Mononuclear cell (primary cell): ENCODE measurements around the gene PRIM1. TPM values are rescaled to one million over a fixed set of nuclear protein-coding genes. Genes with fewer than 3 reads are reported as not detected.
A peak's percentile ranks its signal among the peaks of the same experiment; 100 is the strongest.
"Not testable (repeated sequence)": the region's sequence is repeated elsewhere in the genome, so short reads cannot be mapped to it uniquely, and the experiment has no call there.

Source experiments
- H3K27me3 ChIP-seq: 2 replicates; pipeline ENCODE4 v1.6.0; 2011; ENCODE audit warnings: low read length, control low read depth; ENCODE audit not compliant: insufficient read depth
- H3K4me1 ChIP-seq: 2 replicates; pipeline ENCODE4 v1.5.1; 2011; ENCODE audit warnings: mild to moderate bottlenecking, low read length, control low read depth; ENCODE audit not compliant: insufficient read depth
- H3K4me3 ChIP-seq: 2 replicates; pipeline ENCODE4 v1.5.1; 2011; ENCODE audit warnings: mild to moderate bottlenecking, low read length, moderate library complexity
- H3K9me3 ChIP-seq: 2 replicates; pipeline ENCODE4 v1.5.1; 2011; ENCODE audit warnings: low read depth, mild to moderate bottlenecking, control low read depth, low read length
- total RNA-seq: library from RNA; depleted of rRNA; stranded (reverse); fragments of >200 nt; gene quantifications from one replicate; pipeline ENCODE4 v1.2.3, GENCODE V29; 2012

Gene PRIM1
- 8.6 TPM for total RNA-seq

DNA sequence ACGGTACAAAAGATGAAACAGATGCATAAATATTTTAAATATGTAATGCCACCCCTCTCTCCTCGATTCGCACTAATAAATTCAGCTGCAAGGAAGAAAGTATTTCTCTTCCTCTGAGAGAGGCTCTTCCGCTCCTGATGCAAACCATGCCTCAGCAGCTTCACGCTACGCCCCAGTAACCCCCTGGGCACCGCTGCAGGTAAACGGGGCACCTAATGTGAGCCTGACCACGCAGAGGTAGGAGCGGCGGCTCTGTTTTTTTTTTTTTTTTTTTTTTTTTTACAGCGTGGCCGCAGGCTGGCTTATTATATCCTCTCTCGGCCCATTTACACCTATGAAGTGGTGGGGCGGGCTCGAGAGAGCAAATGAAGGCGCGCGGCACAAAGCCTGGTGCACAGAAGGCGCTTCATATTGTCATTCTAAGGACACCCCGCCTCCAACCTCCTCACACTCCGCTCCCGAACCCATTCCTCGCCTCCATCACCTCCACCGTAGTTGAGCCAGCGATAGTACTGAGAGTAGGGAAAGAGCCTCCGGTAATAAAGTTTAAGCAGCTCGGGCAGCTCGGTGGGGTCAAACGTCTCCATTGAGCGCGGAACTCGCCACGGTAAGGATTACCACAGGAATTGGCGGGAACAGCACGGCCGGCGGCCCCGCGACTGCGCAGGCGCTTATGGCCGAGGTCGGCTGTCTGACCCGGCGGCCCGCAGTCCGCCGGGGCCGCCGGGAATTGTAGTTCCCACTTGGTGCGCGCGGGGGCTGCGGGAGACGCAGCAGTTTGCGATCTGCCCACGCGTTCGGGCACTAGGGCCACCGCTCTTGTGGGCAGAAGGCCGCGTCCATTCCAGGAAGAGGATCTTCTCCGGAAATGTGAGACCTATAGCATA lies at the start of gene PRIM1:
Gene PRIM1, minus strand, starts transcription at position 612 of the 887 bp plus-strand sequence. Its CDS starts 25 bp downstream, at position 587.
- Histone ChIP-seq H3K27me3 (no peaks in the 10 kb centered on the region), H3K4me3 (peak within 1 kb of the TSS; percentile 99), H3K9me3 (no peaks in the 10 kb centered on the region), H3K4me1 (peaks cover 34% of the 10 kb centered on the region)

DNA sequence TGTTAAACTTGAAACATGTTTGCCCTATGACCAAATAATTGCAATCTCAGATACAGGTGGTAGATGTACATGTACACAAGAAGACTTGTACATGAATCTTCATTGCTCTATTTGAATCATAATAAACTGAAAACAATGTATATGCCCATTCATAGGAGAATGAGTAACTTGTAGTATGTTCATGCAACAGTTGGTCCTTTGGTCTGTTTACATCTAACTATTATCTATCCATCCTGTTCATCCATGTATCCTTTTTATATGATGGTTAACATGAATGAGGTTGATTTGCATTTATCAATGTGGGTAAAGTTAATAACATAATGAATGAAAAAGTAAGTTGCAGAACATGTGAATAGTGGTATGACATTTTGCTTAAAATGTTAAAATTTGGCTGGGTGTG lies 48.1 kb upstream of the PRIM1 start:
- Histone ChIP-seq H3K4me1 (no peaks in the 10 kb centered on the region), H3K4me3 (no peak overlapping the region), H3K27me3 (no peaks in the 10 kb centered on the region), H3K9me3 (no peaks in the 10 kb centered on the region)

DNA sequence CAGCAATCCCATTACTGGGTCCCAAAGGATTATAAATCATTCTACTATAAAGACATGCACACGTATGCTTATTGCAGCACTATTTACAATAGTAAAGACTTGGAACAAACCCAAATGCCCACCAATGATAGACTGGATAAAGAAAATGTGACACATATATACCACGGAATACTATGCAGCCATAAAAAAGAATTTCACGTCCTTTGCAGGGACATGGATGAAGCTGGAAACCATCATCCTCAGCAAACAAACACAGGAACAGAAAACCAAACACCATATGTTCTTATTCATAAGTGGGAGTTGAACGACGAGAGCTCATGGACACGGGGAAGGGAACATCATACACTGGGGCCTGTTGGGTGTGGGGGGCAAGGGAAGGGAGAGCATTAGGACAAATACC lies 47.2 kb upstream of the PRIM1 start:
- not testable (repeated sequence) for H3K4me3 ChIP-seq, H3K27me3 ChIP-seq

DNA sequence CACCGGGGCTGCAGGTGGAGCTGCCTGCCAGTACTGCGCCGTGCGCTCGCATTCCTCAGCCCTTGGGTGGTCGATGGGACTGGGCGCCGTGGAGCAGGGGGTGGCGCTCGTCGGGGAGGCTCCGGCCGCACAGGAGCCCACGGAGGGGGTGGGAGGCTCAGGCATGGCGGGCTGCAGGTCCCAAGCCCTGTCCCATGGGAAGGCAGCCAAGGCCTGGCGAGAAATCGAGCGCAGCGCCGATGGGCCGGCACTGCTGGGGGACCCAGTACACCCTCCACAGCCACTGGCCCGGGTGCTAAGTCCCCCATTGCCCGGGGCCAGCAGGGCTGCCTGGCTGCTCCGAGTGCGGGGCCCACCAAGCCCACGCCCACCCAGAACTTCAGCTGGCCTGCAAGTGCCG lies 43.7 kb upstream of the PRIM1 start:
- H3K4me3 ChIP-seq, H3K9me3 ChIP-seq, H3K4me1 ChIP-seq, H3K27me3 ChIP-seq: not testable (repeated sequence)

More for the DNA sequence above, 47.2 kb upstream of the PRIM1 start:
- not testable (repeated sequence) for H3K9me3 ChIP-seq, H3K4me1 ChIP-seq

DNA sequence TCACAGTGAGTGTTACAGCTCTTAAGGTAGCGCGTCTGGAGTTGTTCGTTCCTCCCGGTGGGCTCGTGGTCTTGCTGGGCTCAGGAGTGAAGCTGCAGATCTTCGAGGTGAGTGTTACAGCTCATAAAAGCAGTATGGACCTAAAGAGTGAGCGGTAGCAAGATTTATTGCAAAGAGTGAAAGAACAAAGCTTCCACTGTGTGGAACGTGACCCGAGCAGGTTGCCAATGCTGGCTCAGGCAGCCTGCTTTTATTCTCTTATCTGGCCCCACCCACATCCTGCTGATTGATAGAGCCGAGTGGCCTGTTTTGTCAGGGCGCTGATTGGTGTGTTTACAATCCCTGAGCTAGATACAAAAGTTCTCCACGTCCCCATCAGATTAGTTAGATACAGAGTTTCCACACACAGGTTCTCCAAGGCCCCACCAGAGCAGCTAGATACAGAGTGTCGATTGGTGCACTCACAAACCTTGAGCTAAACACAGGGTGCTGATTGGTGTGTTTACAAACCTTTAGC lies 43.0 kb upstream of the PRIM1 start:
- H3K9me3 ChIP-seq, H3K27me3 ChIP-seq: not testable (repeated sequence)

DNA sequence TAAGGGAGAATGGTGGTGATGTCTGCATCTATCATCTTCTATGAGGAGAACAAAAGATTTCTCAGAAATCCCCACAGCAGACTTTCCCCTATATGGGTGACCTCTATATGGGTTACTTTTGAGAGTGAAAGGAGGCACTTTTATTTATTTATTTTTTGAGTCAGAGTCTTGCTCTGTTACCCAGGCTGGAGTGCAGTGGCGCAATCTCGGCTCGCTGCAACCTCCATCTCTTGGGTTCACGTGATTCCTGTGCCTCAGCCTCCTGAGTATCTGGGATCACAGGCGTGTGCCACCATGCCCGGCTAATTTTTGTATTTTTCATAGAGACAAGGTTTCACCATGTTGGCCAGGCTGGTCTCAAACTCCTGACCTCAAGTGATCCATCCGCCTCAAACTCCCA lies 41.0 kb upstream of the PRIM1 start:
- not testable (repeated sequence) for H3K4me1 ChIP-seq, H3K9me3 ChIP-seq, H3K27me3 ChIP-seq, H3K4me3 ChIP-seq

More for the DNA sequence above, 43.0 kb upstream of the PRIM1 start:
- not testable (repeated sequence) for H3K4me3 ChIP-seq, H3K4me1 ChIP-seq

DNA sequence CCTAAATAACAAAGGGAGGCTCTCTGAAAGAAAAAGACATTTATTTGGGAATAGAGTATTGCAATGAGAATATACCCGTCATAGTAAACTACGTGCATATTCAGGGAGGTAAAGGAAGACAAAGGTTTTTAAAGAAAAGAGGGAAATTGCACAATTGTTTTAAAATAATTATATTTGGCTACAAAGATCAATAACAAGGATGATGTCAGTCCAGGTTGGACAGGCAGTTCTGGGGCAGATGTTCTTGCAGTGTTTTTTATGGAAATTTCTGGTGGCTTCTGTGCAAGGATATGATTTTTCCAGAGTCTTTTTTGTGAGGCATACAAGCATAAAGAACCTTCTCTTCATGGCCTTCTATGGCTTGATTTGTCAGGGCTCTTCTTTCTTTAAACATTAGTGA lies 40.6 kb upstream of the PRIM1 start:
- Histone ChIP-seq H3K4me3 (no peak overlapping the region), H3K27me3 (no peaks in the 10 kb centered on the region), H3K9me3 (no peaks in the 10 kb centered on the region), H3K4me1 (no peaks in the 10 kb centered on the region)

DNA sequence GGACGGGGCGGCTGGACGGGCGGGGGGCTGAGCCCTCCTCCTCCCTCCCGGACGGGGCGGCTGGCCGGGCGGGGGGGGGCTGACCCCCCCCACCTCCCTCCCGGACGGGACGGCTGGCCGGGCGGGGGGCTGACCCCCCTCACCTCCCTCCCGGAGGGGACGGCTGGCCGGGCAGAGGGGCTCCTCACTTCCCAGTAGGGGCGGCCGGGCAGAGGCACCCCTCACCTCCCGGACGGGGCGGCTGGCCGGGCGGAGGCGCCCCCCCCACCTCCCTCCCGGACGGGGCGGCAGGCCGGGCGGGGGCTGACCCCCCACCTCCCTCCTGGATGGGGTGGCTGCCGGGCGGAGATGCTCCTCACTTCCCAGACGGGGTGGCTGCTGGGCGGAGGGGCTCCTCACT lies 37.3 kb upstream of the PRIM1 start:
- H3K27me3 ChIP-seq, H3K9me3 ChIP-seq, H3K4me3 ChIP-seq, H3K4me1 ChIP-seq: not testable (repeated sequence)

DNA sequence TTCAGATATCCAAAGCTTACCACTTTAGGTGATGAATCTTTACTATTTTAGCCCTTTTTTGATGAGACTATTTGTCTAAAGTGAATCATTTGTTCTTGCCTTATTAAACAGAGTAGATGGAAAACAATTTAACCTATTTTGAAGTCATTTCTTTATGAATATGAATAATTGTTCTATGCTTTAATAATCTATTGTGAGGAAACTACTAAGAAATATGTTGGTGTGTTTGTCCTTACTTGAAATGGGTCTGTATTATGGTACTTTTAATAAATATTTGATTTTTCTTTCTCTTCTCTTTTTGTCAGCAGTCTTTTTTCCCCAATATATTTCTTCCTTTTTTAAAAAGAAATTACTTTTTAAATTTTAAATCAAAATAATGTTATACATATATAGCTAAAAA lies 35.4 kb upstream of the PRIM1 start:
- no peak overlapping the region for H3K4me3 ChIP-seq
- no peaks in the 10 kb centered on the region for H3K9me3 ChIP-seq
- no peaks in the 10 kb centered on the region for H3K27me3 ChIP-seq
- H3K4me1 ChIP-seq, result no peaks in the 10 kb centered on the region

DNA sequence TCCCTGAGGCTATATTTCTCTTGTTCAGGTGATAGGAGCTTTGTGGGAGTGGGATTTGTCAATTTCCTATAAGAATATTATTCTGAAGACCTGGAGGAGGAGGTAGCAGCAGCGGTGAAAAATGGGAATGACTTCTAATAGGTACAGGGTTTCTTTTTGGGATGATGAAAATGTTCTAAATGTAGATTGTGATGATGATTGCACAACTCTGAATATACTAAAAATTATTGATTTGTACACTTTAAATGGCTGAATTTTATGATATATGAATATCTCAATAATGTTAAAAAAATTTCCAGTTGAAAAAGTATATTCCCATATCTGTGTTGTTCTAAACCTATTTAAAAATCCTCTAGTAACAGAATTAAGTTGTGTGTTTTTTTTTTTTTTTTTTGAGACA lies 33.8 kb upstream of the PRIM1 start:
- Histone ChIP-seq H3K4me3 (no peak overlapping the region), H3K4me1 (no peaks in the 10 kb centered on the region), H3K27me3 (no peaks in the 10 kb centered on the region), H3K9me3 (no peaks in the 10 kb centered on the region)

DNA sequence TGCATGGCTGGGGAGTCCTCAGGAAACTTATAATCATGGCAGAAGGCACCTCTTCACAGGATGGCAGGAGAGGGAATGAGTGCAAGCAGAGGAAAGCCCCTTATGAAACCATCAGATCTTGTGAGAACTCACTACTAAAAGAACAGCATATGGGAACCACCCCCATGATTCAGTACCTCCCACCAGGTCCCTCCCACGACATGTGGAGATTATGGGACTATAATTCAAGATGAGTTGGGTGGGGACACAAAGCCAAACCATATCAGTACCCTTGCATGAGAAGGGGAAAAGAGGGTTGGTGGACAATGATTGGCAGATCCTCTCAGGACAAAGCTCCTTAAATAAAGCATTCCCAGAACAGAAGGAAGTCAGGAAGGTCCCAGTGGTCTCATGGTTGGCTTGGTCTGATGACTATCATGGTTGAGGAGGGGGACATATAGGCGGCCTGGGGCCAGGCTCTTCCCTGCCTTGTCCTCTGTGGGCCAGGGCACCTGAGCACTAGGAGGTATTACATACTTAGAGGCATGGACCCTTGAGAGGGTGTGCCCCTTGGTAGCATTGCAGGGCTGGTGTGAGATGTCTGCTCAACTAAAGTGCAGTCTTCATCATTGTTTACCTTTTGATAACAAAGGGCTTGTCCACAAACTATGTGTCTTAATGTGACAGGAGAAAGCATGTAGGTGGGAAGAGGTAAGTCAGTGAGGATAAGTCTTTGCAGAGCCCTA lies 33.2 kb upstream of the PRIM1 start:
- Histone ChIP-seq H3K27me3 (no peaks in the 10 kb centered on the region), H3K9me3 (no peaks in the 10 kb centered on the region), H3K4me1 (no peaks in the 10 kb centered on the region), H3K4me3 (no peak overlapping the region)

DNA sequence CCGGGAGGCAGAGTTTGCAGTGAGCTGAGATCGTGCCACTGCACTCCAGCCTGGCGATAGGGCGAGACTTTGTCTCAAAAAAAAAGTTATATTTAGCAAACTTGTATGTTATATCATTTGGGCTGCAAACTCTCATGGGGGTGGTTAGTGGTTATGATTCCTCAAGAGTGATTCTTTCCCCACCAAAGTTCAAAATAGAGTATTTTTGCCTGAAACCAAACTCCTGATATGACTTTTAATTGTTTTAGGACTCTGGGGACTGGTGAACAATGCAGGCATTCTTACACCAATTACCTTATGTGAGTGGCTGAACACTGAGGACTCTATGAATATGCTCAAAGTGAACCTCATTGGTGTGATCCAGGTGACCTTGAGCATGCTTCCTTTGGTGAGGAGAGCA lies 29.6 kb upstream of the PRIM1 start:
- Histone ChIP-seq H3K27me3 (no peaks in the 10 kb centered on the region), H3K4me1 (no peaks in the 10 kb centered on the region), H3K9me3 (no peaks in the 10 kb centered on the region), H3K4me3 (no peak overlapping the region)

DNA sequence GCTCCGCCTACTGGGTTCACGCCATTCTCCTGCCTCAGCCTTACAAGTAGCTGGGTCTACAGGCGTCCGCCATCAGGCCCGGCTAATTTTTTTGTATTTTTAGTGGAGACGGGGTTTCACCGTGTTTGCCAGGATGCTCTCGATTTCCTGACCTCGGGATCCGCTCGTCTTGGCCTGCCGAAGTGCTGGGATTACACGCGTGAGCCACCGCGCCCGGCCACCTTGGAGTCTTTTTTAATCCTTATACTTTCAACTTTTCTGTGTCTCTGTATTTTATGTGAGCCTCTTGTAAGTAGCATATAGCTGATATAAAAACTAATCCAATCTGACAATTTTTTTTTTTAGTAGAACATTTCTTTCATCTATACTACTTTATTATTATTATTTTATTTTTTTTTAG lies 26.6 kb upstream of the PRIM1 start:
- H3K27me3 ChIP-seq, result no peaks in the 10 kb centered on the region
- H3K4me3 ChIP-seq, result no peak overlapping the region
- H3K4me1 ChIP-seq, result no peaks in the 10 kb centered on the region
- no peaks in the 10 kb centered on the region for H3K9me3 ChIP-seq

DNA sequence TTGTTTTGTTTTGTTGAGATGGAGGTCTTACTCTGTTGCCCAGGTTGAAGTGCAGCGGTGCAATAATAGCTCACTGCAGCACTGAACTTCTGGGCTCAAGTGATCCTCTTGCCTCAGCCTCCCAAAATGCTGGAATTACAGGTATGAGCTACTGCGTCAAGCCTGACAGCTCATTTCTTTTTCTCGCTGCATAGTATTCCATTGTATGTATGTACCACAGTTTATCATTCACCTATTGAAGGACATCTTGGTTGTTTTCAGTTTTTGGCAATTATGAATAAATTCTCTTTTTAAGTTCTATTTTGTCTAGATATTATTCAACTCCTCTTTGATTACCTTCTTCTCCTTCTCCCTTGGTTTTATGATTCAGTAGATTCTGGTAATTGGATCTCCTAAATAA lies 24.5 kb upstream of the PRIM1 start:
- no peaks in the 10 kb centered on the region for H3K27me3 ChIP-seq

DNA sequence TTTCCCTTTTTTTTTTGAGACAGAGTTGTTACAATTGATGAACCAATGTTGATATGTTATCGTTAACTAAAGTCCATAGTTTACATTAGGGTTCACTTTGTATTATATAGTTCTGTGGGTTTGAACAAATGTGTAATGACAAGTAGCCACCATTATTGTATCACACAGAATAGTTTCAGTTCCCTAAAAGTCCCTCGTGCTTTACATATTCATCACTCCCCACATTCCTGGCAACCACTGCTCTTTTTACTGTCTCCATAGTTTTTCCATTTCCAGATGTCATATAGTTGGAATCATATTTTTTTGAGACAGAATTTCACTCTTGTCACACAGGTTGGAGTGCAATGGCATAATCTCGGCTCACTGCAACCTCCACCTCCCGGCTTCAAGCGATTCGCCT lies 23.5 kb upstream of the PRIM1 start:
- Histone ChIP-seq H3K27me3 (no peaks in the 10 kb centered on the region), H3K4me1 (peaks cover 6% of the 10 kb centered on the region), H3K4me3 (no peak overlapping the region), H3K9me3 (no peaks in the 10 kb centered on the region)

More for the DNA sequence above, 24.5 kb upstream of the PRIM1 start:
- no peaks in the 10 kb centered on the region for H3K9me3 ChIP-seq
- H3K4me3 ChIP-seq, result no peak overlapping the region
- H3K4me1 ChIP-seq, result peaks cover 4% of the 10 kb centered on the region
